ENCODE measurements around the gene TMEM61. TPM values are rescaled to one million over a fixed set of nuclear protein-coding genes. Genes with fewer than 3 reads are reported as not detected.
A peak's percentile ranks its signal among the peaks of the same experiment; 100 is the strongest.

Gene TMEM61
- total RNA-seq, 1 donor from 2014 or later: under 0.01 TPM

DNA sequence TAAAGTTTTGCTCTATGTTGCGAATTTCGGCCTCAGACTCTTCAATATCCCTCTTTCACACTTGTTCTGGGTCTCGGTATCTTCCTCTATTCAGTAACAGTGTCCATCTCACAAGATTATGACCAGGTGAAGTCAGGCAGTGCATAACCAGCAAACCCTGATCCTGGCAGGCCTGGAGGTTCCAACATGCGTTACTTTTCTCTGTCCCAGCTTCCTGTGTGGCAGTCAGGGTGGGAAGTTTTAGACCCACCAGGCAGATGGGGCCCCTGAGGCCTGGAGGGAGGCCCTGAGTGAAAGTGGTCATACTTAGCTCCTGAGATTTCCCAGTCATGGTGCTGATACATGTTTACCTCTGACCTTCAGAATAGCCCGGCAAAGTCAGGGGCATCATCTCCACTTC is 5.1 kb downstream of the TMEM61 start:
- DNase-seq (ENCODE audit: low read depth in 2 of 2): no peak

DNA sequence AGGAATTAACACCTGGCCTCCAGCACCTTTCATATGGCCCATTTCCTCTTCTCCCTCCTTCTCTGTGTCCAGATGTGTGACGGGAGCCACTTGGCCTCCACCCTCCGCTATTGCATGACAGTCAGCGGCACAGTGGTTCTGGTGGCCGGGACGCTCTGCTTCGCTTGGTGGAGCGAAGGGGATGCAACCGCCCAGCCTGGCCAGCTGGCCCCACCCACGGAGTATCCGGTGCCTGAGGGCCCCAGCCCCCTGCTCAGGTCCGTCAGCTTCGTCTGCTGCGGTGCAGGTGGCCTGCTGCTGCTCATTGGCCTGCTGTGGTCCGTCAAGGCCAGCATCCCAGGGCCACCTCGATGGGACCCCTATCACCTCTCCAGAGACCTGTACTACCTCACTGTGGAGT is 5.6 kb downstream of the TMEM61 start:
- no peak for DNase-seq (ENCODE audit: low read depth in 2 of 2)

DNA sequence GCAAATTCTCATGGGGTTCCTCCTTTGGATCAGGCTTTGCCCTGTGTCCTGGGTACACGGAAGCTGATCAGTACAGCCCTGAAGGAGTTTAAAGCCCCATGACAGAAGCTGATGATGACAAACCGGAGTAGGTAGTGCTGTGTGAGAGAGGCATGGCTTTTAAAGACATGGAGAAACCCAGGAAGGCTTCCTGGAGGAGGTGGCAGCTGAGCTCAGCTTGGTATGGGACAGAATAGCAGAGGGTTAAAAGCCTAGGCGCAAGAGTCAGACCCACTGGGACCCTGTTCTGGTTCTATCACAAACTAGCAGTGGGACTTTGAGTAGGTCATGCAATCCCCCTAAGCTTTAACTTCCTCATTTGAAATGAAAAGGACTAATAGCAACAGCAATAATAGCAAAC is 6.1 kb downstream of the TMEM61 start:
- DNase-seq (ENCODE audit: low read depth in 2 of 2): no peak

DNA sequence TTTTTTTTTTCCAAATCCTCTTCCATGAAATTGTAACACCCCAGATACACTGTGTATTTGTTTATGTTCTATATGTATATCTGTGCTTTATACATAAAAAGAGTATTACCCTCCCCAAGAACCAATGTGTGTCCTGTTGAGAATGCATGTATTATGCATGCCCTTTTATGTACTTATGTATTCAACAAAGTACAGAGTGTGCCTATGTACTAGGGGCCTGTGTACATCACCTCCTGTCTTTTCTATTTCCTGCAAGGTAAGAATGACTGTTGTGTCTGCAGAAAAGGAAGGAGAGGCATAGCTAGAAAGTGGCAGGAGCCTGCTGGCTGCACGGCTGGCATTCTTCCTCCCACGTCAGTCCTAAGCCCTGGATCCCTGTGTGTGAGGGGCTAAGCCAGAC is 7.0 kb downstream of the TMEM61 start:
- no peak for DNase-seq (ENCODE audit: low read depth in 2 of 2)

DNA sequence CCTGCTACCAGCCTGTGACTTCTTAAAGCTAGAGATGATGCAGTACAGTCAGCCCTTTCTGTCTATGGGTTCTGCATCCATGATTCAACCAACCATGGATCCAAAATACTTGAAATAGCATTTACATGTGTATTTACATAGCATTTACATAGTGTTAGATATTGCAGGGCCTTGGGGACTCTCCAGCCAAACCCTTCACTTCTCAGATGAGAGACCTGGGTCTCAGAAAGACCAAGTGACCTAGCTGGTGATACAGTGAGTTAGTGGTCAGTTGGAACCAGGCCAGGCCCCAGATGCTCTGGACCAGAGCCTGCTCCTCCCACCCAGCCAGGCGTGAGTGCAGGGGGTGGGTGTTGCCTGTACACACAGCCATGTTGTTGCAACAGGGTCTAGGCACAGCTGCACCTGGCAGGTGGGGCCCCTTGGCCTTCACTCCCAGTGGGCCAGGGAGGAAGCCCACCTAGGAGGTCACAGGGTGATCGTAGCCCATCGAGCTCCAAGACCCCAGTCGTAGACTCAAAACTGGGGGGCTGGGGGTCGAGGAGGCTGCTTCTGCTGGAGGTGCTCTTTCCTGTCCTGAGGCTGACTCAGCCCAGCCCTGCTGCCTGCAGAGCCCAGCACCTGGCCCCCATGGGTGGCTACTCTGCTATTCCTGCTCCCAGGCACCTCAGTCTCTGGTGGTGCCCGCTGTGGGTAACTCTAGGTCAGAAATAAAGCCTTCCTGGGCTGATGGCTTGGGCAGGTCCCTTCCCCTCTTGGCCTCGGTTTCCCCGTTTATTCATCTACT is 7.7 kb downstream of the TMEM61 start:
- DNase-seq (ENCODE audit: low read depth in 2 of 2): no peak

DNA sequence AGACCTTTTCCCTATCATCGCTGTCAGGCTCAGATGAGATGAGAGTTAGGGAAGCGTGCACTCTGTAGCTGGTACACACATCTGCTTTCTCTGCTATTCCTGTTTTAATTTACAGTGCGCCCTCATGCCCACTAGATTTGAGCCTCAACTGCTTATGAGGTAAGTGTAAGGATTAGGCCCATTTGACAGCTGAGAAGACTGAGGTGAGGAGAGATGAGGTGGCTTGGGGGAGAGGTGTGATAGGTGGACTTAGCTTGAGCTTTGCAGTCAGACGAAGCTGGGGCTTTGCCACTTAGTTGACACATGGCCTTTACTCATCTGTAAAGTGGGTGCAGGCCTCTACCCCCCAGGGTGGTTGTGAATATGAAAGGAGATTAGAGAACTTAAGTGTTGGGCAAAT is 8.5 kb downstream of the TMEM61 start:
- DNase-seq (ENCODE audit: low read depth in 2 of 2): no peak

DNA sequence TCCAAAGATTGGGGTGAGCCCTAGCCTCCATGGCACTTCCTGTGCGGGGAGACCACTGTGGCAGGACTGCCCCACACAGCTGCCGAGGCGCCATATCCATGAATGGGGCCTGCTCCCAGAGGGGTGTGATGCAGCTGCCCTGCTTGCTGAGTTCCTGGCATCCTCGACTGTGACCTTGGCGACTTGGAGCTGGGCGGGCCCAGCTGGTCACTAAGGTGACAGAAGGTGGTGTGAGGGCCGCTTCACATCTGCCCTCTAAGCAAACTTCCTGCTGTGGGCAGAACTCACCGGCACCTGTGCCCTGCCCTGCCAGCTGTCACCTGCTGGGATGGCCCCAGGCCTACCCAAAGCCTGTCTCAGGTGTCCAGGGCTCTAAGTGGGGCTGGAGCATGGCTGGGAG is 9.0 kb downstream of the TMEM61 start:
- DNase-seq (ENCODE audit: low read depth in 2 of 2): no peak

DNA sequence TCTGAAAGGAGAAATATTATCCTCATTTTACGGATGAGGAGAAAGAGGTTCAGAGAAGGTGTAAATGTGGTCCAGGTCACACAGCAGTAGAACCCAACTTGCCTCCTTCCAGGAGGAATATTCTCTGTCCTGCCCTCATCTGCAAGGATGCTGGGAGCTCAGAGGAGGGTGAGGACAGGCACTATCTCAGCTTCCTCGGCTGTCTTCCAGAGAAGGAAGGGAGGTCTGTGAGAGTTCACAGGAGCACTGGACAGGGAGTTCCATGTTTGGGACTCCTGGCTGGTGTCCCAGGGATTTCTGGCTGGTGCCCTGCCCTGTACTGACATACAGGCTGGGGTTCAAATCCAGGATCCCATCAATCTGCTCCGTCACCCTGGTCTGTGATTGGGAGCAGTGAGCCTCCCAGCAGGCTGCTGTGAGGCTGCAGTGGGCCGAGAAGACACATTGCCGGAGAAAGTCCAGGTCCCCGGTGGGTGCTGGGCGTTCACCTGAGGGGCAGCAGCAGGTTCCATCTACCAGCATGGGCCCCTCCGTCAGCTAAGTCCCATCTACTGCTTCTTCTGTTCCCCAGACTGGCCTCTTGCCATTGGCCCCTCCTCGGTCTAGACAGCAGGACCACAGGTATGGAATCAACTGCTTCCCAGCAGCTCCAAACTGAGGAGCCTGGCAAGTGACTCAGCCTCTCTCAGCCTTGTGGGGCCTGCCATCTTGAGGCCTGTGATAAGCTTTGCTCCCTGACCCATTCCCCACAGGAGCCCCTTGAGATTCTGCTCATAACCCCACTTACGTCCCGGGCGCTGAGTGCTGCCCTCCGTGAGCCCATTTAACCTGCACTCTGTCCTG is 9.8 kb downstream of the TMEM61 start:
- DNase-seq (ENCODE audit: low read depth in 2 of 2): no peak

DNA sequence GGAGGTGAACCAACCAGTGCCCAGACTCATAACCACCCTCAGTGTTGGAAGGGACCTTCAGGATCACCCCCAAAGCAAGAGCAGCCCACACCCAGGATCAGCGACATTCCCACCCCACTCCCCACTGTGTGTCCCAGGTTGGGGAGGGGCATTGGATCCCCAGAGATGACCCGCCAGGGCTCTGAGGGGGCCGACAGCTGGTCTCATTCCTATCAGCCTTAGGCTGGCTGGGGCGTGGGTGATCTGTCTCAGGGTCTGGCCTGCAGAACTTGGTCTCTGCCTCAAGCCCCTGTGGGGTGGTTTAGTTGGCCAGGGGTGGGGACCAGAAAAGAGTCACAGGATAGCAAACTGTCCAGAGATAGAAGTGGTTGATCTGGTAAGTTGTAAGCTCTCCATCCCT is 10.5 kb downstream of the TMEM61 start:
- no peak for DNase-seq (ENCODE audit: low read depth in 2 of 2)

DNA sequence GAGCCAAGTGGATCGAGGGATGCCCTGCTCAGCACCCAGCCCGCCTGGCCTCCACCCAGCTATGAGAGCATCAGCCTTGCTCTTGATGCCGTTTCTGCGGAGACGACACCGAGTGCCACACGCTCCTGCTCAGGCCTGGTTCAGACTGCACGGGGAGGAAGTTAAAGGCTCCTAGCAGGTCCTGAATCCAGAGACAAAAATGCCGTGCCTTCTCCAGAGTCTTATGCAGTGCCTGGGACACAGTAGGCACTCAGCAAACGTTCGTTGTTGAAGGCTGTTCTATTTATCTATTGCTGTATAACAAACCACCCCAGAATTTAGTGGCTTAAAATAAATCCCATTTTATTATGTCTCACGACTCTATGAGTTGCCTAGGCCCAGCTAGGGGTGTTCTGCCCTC is 11.5 kb downstream of the TMEM61 start:
- DNase-seq (ENCODE audit: low read depth in 2 of 2): no peak

DNA sequence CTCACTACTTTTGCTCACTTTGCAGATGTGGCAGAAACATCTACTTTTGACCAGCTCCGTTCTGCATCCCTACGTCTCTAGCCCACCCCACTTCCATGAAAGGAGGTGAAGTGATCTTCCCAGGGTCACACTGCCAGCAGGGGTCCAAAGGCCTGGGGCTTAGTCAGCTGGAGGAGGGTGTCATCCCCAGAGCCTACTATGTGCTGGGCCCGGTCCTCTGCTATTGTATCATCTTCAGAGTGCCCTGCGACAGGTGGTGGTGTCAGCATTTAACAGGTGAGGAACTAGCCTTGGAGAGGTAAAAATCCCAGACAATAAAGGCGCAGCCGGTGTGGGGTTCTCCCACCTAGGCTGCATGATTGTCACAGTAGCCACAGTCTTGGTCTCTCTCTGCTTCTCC is 12.7 kb downstream of the TMEM61 start:
- no peak for DNase-seq (ENCODE audit: low read depth in 2 of 2)

DNA sequence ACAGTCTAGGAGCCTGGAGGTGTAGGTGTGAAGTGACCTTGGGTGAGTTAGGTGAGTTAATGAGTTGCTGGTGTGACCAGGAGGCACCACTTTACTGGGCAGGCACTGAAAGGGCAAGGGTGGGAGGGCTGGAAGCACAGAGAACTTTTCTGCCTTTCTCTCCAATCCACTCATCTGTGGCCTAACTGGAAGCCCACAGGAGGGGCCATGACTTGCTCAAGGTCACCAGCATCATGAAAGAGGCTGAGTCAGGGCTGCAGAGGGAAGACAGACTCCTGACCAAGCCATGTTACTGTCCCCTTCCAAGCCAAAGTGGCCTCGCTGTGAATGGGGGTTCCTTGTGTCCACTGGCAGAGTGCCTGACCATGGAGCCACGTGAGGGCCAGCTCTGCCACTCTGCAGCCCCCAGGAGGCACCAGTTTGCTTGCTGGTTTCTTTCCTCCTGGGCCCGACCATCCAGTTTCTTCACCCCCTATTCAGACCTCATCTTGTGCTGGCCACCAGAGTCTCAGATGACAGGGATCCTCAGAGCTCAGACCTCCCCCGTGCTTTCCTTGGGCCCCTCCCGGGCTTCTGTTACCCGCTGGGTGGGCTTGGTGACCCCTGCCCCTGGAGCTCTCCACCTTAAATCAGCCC is 14.0 kb downstream of the TMEM61 start:
- DNase-seq (ENCODE audit: low read depth in 2 of 2): no peak

DNA sequence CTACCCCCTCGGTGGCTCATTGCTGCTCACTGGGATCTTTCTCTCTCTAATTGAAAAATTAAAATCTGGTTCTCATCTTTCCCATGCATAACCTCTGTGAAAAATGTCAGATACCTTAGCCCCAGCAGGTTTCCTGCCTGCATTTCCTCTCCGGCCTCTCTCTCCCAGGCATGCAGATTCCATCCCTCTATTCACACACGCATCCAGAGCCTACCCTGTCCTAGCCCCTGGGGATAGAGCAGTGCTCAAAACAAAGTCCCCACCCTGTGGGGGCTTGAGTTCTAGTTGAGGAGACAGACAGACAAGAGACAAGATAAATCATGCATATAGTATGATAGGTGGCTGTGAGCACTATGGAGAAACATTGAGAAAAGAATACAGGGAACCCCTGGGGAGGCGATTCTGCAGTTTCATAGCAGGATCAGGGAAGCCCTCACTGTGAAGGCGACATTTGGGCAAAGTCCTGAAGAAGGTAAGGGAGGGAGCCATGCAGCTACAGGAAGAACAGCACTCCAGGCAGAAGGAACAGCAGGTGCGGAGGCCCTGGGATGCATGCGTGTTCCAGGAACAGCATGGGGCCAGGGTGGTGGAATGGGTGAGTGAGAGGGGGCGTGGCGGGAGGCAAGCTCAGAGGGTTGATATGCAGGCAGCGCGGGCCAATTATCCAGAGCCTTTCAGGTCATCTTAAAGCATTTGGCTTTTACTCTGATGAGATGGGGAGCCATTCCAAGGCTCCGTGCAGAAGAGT is 14.8 kb downstream of the TMEM61 start:
- DNase-seq (ENCODE audit: low read depth in 2 of 2): no peak

DNA sequence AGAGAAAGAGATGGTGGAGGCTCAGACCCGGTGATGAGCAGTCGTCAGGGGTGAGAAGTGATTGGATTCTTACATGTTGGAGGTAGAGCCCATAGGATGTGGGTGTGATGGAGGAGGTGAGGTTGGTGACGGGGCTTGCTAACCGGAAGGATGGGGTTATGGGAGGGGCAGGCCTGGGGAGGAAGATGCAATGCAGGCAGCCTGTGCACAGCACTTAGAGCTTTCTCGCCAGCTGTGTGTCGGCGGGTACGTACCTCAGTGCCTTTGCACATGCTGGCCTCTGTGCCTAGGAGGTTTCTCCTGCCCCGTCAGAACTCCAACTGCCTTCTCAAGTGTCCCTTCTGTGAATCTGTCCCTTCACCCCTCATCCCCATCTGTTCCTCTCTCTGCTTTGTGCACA is 15.4 kb downstream of the TMEM61 start:
- DNase-seq (ENCODE audit: low read depth in 2 of 2): no peak

DNA sequence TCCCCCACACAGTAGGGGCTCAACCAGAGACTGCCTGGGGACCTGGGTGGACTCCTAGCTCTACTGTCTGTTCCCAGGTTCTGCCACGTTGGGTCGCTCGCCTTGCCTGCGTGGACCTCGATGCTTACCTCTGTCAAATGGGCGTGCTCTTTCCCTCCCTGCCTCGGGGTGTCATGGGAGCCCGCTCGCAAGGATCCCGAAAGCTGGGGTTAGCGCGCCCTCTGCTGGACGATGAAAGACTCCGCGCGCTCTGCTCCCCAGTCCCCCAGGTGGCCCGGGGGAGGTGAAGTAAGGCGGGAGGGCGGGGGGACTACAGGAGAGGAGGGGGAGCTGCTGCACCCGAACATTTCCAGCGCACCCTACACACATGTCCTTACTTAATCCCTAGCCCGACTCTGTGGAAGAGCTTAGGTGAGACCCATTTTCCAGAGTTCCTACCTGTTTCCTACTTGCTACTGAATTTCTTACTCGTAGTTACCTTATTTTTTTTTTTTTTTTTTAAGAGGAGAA is 16.0 kb downstream of the TMEM61 start:
- peak; percentile 32 to 59 for DNase-seq (ENCODE audit: low read depth in 2 of 2)

DNA sequence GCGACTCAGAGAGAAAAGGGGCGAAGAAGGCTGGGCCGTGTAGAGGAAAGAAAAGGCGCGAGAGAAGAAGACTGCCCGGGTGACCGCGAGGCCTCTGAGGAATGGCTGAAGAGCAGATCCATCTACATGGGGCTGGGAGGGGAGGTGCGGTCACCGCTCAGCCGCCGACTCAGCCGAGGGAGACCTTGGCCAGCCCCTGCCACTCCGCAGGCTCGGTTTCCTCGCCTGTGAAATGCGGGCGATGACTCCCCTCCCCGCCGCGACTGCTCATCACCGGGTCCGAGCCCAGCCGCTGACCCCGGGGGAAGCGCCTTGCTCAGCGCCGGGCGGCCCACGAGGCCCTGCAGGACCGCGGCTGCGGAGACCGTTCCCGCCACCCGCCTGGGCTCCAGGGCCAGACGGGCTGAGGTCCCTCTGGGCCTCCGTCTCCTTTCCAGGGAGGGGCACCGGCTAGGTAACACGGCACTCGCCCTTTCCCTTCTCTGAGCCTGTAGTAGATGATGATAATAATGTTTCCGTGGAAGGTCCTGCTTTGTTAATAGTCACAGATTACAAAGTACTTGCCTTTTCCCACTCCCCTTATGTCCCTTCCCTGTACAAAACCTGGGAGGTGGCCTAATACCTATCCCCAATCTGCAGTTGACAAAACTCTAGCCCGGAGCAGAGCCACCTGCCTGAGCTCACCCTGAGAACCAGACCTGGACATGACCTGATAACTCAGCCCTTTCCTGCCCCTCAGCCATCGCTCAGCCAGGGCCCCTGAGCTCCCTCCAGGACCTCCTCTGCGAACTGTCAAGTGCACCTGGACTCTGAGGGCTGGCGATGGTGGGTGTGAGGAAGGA is 16.7 kb downstream of the TMEM61 start:
- DNase-seq (ENCODE audit: low read depth in 2 of 2): no peak

DNA sequence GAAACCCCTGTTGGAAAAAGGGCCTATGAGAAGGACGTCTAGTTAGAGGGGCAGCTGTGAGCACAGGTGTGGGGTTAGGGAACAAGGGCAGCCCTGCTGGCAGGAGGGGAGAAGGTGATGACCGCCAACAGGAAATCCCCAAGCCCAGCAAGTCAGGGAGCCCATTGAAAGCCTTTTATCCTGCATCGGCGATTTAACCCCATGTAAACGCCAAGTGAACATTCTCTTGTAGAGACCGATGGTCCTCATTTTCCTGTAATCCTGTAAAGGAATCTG is 17.2 kb downstream of the TMEM61 start:
- no peak for DNase-seq (ENCODE audit: low read depth in 2 of 2)

DNA sequence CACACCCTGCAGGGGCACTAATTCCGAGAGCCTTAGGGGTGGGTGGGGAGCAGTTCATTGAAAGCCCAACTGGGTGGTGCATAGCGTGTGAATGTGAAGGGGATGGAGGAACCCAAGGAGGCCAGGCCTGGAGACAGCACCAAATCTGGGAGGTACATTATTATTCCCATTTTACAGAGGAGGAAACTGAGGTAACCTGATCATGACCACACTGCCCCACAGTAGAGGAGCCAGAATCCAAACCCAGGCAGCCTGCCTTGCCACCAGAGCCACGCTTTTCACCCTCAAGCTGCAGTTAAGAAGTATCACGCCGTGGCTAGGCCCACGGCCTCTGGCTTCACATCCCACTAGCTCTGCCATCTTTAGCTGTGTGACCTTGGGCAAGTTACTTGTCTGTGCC is 17.7 kb downstream of the TMEM61 start:
- DNase-seq (ENCODE audit: low read depth in 2 of 2): no peak

DNA sequence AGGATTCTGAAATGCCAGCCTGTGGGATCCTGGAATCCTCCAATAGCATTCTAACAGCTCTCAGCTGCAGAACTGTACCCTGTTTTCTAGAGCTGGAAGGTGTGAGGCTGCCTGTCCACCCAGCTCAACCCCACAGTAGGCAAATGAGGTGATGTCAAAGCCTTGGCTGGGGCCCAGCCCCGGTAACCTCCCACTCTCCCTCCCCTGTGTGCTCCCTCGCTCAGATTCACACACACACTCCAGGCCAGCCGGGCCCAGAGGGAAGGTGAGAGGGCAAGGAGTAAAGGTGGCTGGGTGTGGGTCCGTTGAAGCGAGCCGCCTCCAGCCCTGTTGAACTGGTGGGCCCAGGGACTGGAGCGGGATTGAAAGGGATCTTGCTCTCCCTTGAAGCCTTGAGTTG is 18.2 kb downstream of the TMEM61 start, which contains the start of gene BSND:
Gene BSND (plus strand): TSS at position 257 of the 400 bp plus-strand sequence. CDS start 254 bp downstream, outside the sequence.
- DNase-seq (ENCODE audit: low read depth in 2 of 2): no peak
